Mesothelial cell of epicardium (in vitro differentiated cells): ENCODE measurements around the gene ATXN7L1. TPM values are rescaled to one million over a fixed set of nuclear protein-coding genes. Genes with fewer than 3 reads are reported as not detected.
A peak's percentile ranks its signal among the peaks of the same experiment; 100 is the strongest.

ENCODE experiments used
- DNase-seq, 2 experiments: peaks; one replicate each; pipeline ENCODE4 v3.0.0; 2021; ENCODE audit warnings: low spot score in 2 of 2; ENCODE audit not compliant: unreplicated experiment in 2 of 2
- H3K27ac Mint-ChIP-seq: 2 replicates; pipeline ENCODE4 v1.8.0; 2021; ENCODE audit warnings: mixed read lengths
- H3K27me3 Mint-ChIP-seq: 2 replicates; pipeline ENCODE4 v1.8.0; 2021; ENCODE audit warnings: low read depth, mixed read lengths
- H3K36me3 Mint-ChIP-seq: 2 replicates; pipeline ENCODE4 v1.8.0; 2021; ENCODE audit warnings: mixed read lengths
- H3K4me1 Mint-ChIP-seq: 2 replicates; pipeline ENCODE4 v1.8.0; 2021; ENCODE audit warnings: mixed read lengths
- H3K4me3 Mint-ChIP-seq: 2 replicates; pipeline ENCODE4 v1.8.0; 2021; ENCODE audit warnings: mild to moderate bottlenecking, moderate library complexity, mixed read lengths
- H3K9me3 Mint-ChIP-seq: 2 replicates; pipeline ENCODE4 v1.8.0; 2021; ENCODE audit warnings: mixed read lengths
- CTCF ChIP-seq: fragments of 200-600 bp; sonication (generic); IDR thresholded peaks from one replicate; pipeline ENCODE4 v1.5.0; 2021; ENCODE audit warnings: antibody characterized with exemption; ENCODE audit not compliant: unreplicated experiment
- total RNA-seq: library from RNA; stranded (reverse); gene quantifications from 3 replicates; pipeline ENCODE4 v1.2.1, GENCODE V29; 2021

ATXN7L1 gene
- total RNA-seq, 1 donor from 2014 or later, result 18.0 TPM

DNA sequence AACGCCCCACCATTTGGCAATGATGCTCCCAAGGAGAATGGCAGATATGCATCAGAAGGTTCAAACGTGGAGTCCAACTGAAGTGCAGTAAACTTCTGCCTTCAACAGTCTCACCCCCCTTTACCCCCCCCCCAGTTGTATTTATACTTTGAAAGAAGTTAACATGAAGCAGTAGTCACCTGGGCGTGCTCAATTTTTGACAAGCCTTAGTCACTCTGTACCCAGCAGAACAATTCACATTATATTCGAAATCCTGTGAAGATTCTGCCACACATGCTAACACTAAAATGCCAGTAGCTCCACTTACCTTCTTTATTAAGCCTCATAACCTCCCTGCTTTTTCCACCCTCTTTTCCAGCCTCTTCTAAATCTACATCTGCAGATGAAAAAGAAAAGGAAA, 894 bp downstream of the ATXN7L1 start:
- Mint-ChIP-seq H3K9me3 (peaks cover 3% of the 10 kb centered on the region), H3K27ac (peak overlapping the region; percentile 98), H3K4me3 (peak overlapping the region; percentile 97), H3K4me1 (peaks cover 21% of the 10 kb centered on the region), H3K36me3 (peaks cover 10% of the 10 kb centered on the region), H3K27me3 (peaks cover 23% of the 10 kb centered on the region)
- DNase-seq, result no peak
- no peak for TF ChIP-seq CTCF

- H3K27me3 Mint-ChIP-seq, result peaks cover 19% of the 10 kb centered on the region
- no peak overlapping the region for H3K27ac Mint-ChIP-seq
- H3K4me1 Mint-ChIP-seq, result peaks cover 21% of the 10 kb centered on the region
- no peak overlapping the region for H3K4me3 Mint-ChIP-seq
- TF ChIP-seq CTCF, result no peak
- no peak for DNase-seq
- peaks cover 3% of the 10 kb centered on the region for H3K9me3 Mint-ChIP-seq
- peaks cover 10% of the 10 kb centered on the region for H3K36me3 Mint-ChIP-seq
Observed at GRCh38 chr7:105874055-105874454, 2.3 kb downstream of the ATXN7L1 start.

GRCh38 chr7:105872491-105872890, 3.9 kb downstream of the ATXN7L1 start:
- no peak for DNase-seq
- TF ChIP-seq CTCF, result no peak
- Mint-ChIP-seq H3K27me3 (peaks cover 4% of the 10 kb centered on the region), H3K9me3 (peaks cover 3% of the 10 kb centered on the region), H3K4me3 (no peak overlapping the region), H3K4me1 (peaks cover 15% of the 10 kb centered on the region), H3K27ac (no peak overlapping the region), H3K36me3 (peaks cover 10% of the 10 kb centered on the region)

DNA sequence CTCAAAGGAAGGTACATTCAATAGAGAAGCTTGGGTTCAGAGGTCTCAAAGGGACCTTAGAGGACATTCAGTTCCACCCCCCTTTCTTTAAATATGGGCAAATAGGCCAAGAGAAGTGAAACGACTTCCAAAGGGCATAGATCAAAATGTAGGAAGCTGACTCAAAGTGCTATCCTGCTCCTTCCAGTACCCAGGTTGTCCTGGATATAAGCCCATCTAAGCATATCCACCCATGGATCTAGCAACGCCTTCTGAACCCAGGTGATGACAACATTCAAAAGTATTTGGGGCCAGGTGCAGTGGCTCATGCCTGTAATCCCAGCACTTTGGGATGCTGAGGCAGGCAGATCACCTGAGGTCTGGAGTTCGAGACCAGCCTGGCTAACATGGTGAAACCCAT, 5.3 kb downstream of the ATXN7L1 start:
- no peaks in the 10 kb centered on the region for H3K27me3 Mint-ChIP-seq
- H3K36me3 Mint-ChIP-seq, result peaks cover 10% of the 10 kb centered on the region
- no peak overlapping the region for H3K4me3 Mint-ChIP-seq
- H3K9me3 Mint-ChIP-seq, result peaks cover 3% of the 10 kb centered on the region
- H3K4me1 Mint-ChIP-seq, result peaks cover 12% of the 10 kb centered on the region
- H3K27ac Mint-ChIP-seq, result no peak overlapping the region
- TF ChIP-seq CTCF, result no peak
- no peak for DNase-seq

- no peak overlapping the region for H3K4me3 Mint-ChIP-seq
- no peaks in the 10 kb centered on the region for H3K9me3 Mint-ChIP-seq
- no peaks in the 10 kb centered on the region for H3K36me3 Mint-ChIP-seq
- TF ChIP-seq CTCF, result no peak
- no peak for DNase-seq
- H3K27me3 Mint-ChIP-seq, result no peaks in the 10 kb centered on the region
- no peak overlapping the region for H3K27ac Mint-ChIP-seq
- H3K4me1 Mint-ChIP-seq, result no peaks in the 10 kb centered on the region
Observed at GRCh38 chr7:105866102-105866801, 10.1 kb downstream of the ATXN7L1 start.
